Activated naive CD4-positive, alpha-beta T cell (primary cell): Measurements from ENCODE around the gene BMP3.

ENCODE experiments used
- DNase-seq, 4 experiments: peaks; one replicate each; lab custom pipeline; 2025; lab: John Stamatoyannopoulos, UW

BMP3 gene

GRCh38 chr4:81106150-81106549 is 75.6 kb downstream of the BMP3 start:
- no peak for DNase-seq
